AG09309 (cell line): ENCODE results near the gene CYB561.

ENCODE experiments used
- DNase-seq: peaks from one replicate; pipeline ENCODE4 v3.0.0-alpha.2; 2010; ENCODE audit warnings: low read depth
- H3K4me3 ChIP-seq: 2 replicates; pipeline ENCODE4 v1.5.1; 2011; ENCODE audit warnings: mild to moderate bottlenecking, low read depth, low read length, moderate library complexity; ENCODE audit not compliant: control insufficient read depth
- CTCF ChIP-seq: IDR thresholded peaks from 2 replicates; pipeline ENCODE4 v1.5.1; 2011; ENCODE audit warnings: mild to moderate bottlenecking, low read depth, low read length, inconsistent platforms; ENCODE audit not compliant: insufficient read depth, control insufficient read depth; ENCODE audit errors: missing control alignments

CYB561 gene

DNA sequence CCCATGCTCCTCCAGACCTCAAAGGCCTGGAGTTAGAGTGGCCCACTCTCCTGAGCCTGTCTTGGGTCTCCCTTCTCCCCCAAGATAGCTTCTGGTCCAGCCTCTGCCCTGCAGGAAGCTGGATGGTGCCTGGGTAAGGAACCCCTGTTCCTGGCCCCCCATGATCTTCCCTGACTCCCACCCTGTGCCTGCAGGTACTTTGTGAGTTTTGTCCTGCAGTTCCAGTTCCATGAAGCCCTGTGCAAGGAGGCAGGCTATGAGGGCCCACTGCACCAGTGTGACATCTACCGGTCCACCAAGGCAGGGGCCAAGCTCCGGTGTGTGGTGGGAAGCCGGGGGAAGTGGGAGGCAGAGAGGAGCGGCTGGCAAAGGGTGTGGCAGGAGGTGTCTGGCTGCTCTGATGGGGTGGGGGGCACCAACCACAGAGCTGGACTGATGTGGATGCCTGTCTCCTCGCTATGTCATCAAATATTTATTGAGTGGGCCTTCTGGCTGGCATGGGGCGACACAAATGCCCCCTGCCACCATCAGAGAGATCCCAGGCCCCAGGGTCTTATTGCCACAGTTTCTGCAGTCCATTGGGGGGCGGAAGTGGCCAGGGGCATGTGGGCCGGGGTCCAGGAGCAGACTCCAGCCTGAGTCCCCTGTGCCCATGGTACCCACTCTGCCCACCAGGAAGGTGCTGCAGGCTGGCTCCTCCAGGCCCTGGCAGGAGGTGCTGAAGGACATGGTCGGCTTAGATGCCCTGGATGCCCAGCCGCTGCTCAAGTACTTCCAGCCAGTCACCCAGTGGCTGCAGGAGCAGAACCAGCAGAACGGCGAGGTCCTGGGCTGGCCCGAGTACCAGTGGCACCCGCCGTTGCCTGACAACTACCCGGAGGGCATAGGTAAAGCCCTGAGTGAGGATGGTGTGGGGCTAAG, 37.8 kb upstream of the CYB561 start:
- no peak for DNase-seq
- no peak overlapping the region for H3K4me3 ChIP-seq
- no peak for TF ChIP-seq CTCF

- no peak overlapping the region for H3K4me3 ChIP-seq
- no peak for DNase-seq
- no peak for TF ChIP-seq CTCF
These were observed 36.9 kb upstream of the CYB561 start for GRCh38 chr17:63483038-63483437.

GRCh38 chr17:63482509-63482908, 36.4 kb upstream of the CYB561 start:
- H3K4me3 ChIP-seq = no peak overlapping the region
- no peak for DNase-seq
- TF ChIP-seq CTCF = no peak

GRCh38 chr17:63481488-63481870, 35.4 kb upstream of the CYB561 start:
- TF ChIP-seq CTCF = no peak
- H3K4me3 ChIP-seq = no peak overlapping the region
- no peak for DNase-seq

DNA sequence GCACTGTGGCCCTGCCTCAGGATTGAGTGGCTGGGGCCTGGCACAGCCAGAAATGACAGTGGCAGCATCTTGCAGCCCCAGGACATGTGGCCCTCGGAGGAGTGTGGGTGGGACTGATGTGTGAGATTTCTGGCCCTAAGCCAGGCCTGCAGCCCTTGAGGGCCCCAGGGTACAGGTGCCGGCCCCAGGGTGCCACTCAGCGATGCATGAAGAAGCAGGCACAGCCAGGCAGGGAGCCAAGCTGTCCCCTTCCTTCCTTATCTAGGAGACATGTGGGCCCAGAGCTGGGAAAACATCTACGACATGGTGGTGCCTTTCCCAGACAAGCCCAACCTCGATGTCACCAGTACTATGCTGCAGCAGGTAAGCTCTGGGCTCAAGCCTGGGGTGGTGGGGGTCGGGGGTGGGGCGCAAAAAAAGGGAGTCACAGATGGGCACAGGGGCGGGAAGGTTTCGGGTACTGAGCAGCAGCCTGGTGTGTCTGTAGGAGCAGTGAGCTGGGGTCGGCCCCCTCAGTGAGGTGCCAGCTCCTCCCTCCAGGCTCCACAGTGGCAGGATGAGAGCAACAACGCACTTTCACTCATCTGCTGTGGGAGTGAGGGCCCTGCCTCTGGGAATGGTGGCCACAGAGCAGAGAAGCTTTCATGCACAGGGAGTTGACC, 34.9 kb upstream of the CYB561 start:
- H3K4me3 ChIP-seq = no peak overlapping the region
- no peak for DNase-seq
- no peak for TF ChIP-seq CTCF

DNA sequence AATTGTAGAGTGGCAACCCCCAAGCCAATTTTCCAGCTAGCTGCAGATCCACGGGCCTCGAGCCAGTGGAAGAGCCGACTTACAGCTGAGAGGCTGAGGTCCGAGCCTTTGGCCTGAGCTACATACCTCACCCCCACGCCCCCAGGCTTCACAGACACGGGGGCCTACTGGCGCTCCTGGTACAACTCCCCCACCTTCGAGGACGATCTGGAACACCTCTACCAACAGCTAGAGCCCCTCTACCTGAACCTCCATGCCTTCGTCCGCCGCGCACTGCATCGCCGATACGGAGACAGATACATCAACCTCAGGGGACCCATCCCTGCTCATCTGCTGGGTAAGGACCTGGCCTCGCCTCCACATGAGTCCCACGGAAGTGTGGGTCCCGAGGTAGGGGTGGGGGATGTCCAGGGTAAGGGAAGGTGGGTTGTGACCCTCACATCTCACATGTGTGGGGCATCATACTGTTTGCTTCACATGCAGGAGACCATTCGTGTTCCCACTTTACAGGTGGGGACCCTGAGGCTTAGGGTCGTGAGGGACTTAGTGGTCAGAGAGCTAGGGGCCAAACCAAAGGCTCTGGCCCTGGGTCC, 34.2 kb upstream of the CYB561 start:
- no peak overlapping the region for H3K4me3 ChIP-seq
- TF ChIP-seq CTCF = no peak

More for the DNA sequence above, 34.2 kb upstream of the CYB561 start:
- no peak for DNase-seq
